ENCODE results near the gene TMPRSS4.

DNA sequence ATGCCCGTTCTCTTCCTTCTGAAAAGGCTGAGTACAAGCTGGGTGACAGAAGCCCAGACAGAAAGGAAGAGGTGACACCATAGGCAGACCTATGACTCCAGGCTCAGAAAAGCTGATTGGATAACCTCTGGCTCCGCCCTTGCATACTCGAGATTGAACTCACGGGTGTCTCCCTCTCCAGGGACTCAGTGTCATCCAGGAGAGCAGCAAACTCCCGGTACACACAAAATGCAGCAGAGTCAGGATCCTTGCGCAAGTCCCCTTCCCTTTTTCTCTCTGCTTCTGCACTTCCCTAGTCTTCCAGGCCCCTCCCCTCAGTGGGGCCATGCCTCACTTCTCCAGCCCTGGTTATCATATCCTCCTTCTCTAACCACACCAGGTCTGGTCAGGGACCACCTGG, 65.9 kb downstream of the TMPRSS4 start:
- TF ChIP-seq, protein P1, sequence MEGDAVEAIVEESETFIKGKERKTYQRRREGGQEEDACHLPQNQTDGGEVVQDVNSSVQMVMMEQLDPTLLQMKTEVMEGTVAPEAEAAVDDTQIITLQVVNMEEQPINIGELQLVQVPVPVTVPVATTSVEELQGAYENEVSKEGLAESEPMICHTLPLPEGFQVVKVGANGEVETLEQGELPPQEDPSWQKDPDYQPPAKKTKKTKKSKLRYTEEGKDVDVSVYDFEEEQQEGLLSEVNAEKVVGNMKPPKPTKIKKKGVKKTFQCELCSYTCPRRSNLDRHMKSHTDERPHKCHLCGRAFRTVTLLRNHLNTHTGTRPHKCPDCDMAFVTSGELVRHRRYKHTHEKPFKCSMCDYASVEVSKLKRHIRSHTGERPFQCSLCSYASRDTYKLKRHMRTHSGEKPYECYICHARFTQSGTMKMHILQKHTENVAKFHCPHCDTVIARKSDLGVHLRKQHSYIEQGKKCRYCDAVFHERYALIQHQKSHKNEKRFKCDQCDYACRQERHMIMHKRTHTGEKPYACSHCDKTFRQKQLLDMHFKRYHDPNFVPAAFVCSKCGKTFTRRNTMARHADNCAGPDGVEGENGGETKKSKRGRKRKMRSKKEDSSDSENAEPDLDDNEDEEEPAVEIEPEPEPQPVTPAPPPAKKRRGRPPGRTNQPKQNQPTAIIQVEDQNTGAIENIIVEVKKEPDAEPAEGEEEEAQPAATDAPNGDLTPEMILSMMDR (conservative IDR thresholded peaks at IDR 0.05): no peak
- TF ChIP-seq ZFX (IDR thresholded peaks at IDR 0.05): no peak

Measured in C4-2B (cell line).